Neural cell (in vitro differentiated cells): ENCODE measurements around the gene DARS1. TPM values are rescaled to one million over a fixed set of nuclear protein-coding genes. Genes with fewer than 3 reads are reported as not detected.

Experiments
- H2AFZ ChIP-seq: fragments of 200-600, 300-800 bp; sonication (generic), shearing (Covaris generic); 2 replicates; pipeline ENCODE4 v1.6.0; 2014; ENCODE audit warnings: low read depth, mild to moderate bottlenecking, antibody characterized with exemption, low read length, moderate library complexity
- H3F3A ChIP-seq: fragments of 200-600 bp; shearing (Covaris generic); 2 replicates; pipeline ENCODE4 v1.6.1; 2016; ENCODE audit warnings: mild to moderate bottlenecking, moderate library complexity, mixed read lengths, antibody characterized with exemption, low read length; ENCODE audit not compliant: insufficient read depth, poor library complexity, severe bottlenecking
- H3K27ac ChIP-seq: fragments of 200-600, 300-800 bp; sonication (generic), shearing (Covaris generic); 2 replicates; pipeline ENCODE4 v1.5.1; 2014; ENCODE audit warnings: mild to moderate bottlenecking, low read length, moderate library complexity
- H3K27me3 ChIP-seq: fragments of 300-800, 200-600 bp; sonication (generic), shearing (Covaris generic); 2 replicates; pipeline ENCODE4 v1.6.0; 2014; ENCODE audit warnings: mild to moderate bottlenecking, low read depth, low read length, moderate library complexity; ENCODE audit not compliant: insufficient read depth
- H3K36me3 ChIP-seq: fragments of 300-800, 200-600 bp; sonication (generic), shearing (Covaris generic); 2 replicates; pipeline ENCODE4 v1.5.1; 2014; ENCODE audit warnings: mild to moderate bottlenecking, antibody characterized with exemption, low read length, moderate library complexity; ENCODE audit not compliant: insufficient read depth
- H3K4me2 ChIP-seq: fragments of 300-800, 200-600 bp; sonication (generic), shearing (Covaris generic); 2 replicates; pipeline ENCODE4 v1.6.0; 2014; ENCODE audit warnings: mild to moderate bottlenecking, low read length
- H3K4me3 ChIP-seq: fragments of 300-800, 200-600 bp; sonication (generic), shearing (Covaris generic); 2 replicates; pipeline ENCODE4 v1.5.1; 2014; ENCODE audit warnings: mild to moderate bottlenecking, low read length, moderate library complexity
- H3K79me2 ChIP-seq: fragments of 200-600 bp; shearing (Covaris generic); replicated peaks from 2 replicates; pipeline ENCODE4 v1.6.0; 2014; ENCODE audit warnings: mild to moderate bottlenecking, low read length, moderate library complexity; ENCODE audit not compliant: insufficient read depth
- H3K9ac ChIP-seq: fragments of 300-800, 200-600 bp; sonication (generic), shearing (Covaris generic); 2 replicates; pipeline ENCODE4 v1.6.1; 2016; ENCODE audit warnings: mild to moderate bottlenecking, low read length, mixed read lengths
- H3K9me2 ChIP-seq: fragments of 200-600 bp; shearing (Covaris generic); 2 replicates; pipeline ENCODE4 v1.6.1; 2016; ENCODE audit warnings: mild to moderate bottlenecking, low read length, mixed read lengths; ENCODE audit not compliant: insufficient read depth
- H3K9me3 ChIP-seq: fragments of 200-600, 300-800 bp; sonication (generic), shearing (Covaris generic); 2 replicates; pipeline ENCODE4 v1.6.1; 2016; ENCODE audit warnings: mild to moderate bottlenecking, mixed run types, low read length, moderate library complexity, mixed read lengths
- H4K20me1 ChIP-seq: fragments of 200-600 bp; shearing (Covaris generic); 2 replicates; pipeline ENCODE4 v1.6.1; 2016; ENCODE audit warnings: mild to moderate bottlenecking, mixed run types; ENCODE audit not compliant: insufficient read depth
- EP300 ChIP-seq: fragments of 450-650 bp; conservative IDR thresholded peaks from 2 replicates; pipeline ENCODE4 v1.6.1; 2014; ENCODE audit warnings: antibody characterized with exemption, mild to moderate bottlenecking, moderate library complexity; ENCODE audit not compliant: poor library complexity, severe bottlenecking
- EZH2 ChIP-seq: fragments of 200-600, 300-800 bp; shearing (Covaris generic), sonication (generic); IDR thresholded peaks from 2 replicates; pipeline ENCODE4 v1.6.1; 2014; ENCODE audit warnings: antibody characterized with exemption, low read length, borderline replicate concordance, mild to moderate bottlenecking; ENCODE audit not compliant: insufficient read depth, poor library complexity, severe bottlenecking
- MXI1 ChIP-seq: fragments of 450-650 bp; conservative IDR thresholded peaks from 2 replicates; pipeline ENCODE4 v1.6.1; 2014; ENCODE audit warnings: antibody characterized with exemption, mild to moderate bottlenecking; ENCODE audit not compliant: poor library complexity, severe bottlenecking
- POLR2AphosphoS5 ChIP-seq: IDR thresholded peaks from 2 replicates; pipeline ENCODE4 v1.6.1; 2012
- RAD21 ChIP-seq: fragments of 450-650 bp; conservative IDR thresholded peaks from 2 replicates; pipeline ENCODE4 v1.6.1; 2014; ENCODE audit warnings: antibody characterized with exemption, mild to moderate bottlenecking, moderate library complexity
- SMC3 ChIP-seq: fragments of 450-650 bp; conservative IDR thresholded peaks from 2 replicates; pipeline ENCODE4 v1.6.1; 2014; ENCODE audit warnings: antibody characterized with exemption, mild to moderate bottlenecking, moderate library complexity; ENCODE audit not compliant: poor library complexity
- TAF1 ChIP-seq: IDR thresholded peaks from 2 replicates; pipeline ENCODE4 v1.6.1; 2012; ENCODE audit warnings: low read depth
- polyA plus RNA-seq: library from polyadenylated mRNA; depleted of rRNA; stranded (reverse); fragments of >200 nt; gene quantifications from 2 replicates; pipeline ENCODE4 v1.2.3, GENCODE V29; 2014
- TF ChIP-seq, protein P1 (sequence below): IDR thresholded peaks from 2 replicates; pipeline ENCODE4 v1.6.1; 2012; ENCODE audit warnings: borderline replicate concordance
- TF ChIP-seq, protein P2 (sequence below): fragments of 450-650 bp; IDR thresholded peaks from 2 replicates; pipeline ENCODE4 v1.5.1; 2014; ENCODE audit warnings: antibody characterized with exemption, mild to moderate bottlenecking, moderate library complexity; ENCODE audit not compliant: poor library complexity, severe bottlenecking

Gene DARS1
- polyA plus RNA-seq, 1 donor from 2014 or later, result 37.9 TPM

DNA sequence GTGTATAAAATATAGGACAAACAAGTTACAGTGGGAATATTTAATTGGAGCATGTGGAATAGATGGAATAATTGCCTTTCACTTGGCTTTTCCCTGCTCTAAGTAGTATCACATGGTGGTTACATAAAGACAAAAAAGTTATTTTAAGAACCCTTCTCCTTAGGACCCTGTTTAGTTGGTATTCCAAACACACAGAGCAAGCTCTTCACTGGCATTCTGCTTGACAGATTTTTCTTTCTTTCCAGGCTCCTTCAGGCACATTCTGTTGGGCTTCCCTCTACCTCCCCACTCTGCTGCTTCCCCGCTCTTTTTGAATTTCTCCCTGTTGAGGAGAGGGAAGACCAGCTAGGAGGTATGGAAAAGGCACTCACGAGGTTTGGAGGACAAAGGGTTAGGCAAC, 29.0 kb upstream of the DARS1 start:
- no peaks in the 10 kb centered on the region for H3K36me3 ChIP-seq
- H3K79me2 ChIP-seq, result no peaks in the 10 kb centered on the region
- H4K20me1 ChIP-seq, result no peaks in the 10 kb centered on the region
- no peaks in the 10 kb centered on the region for H3K9me3 ChIP-seq
- H3K4me3 ChIP-seq, result no peak overlapping the region
- H3K9ac ChIP-seq, result no peak overlapping the region
- no peak overlapping the region for H2AFZ ChIP-seq
- H3K4me2 ChIP-seq, result no peak overlapping the region
- H3K27me3 ChIP-seq, result no peaks in the 10 kb centered on the region
- TF ChIP-seq MXI1 (no peak), POLR2AphosphoS5 (no peak)
- TF ChIP-seq, protein P1, sequence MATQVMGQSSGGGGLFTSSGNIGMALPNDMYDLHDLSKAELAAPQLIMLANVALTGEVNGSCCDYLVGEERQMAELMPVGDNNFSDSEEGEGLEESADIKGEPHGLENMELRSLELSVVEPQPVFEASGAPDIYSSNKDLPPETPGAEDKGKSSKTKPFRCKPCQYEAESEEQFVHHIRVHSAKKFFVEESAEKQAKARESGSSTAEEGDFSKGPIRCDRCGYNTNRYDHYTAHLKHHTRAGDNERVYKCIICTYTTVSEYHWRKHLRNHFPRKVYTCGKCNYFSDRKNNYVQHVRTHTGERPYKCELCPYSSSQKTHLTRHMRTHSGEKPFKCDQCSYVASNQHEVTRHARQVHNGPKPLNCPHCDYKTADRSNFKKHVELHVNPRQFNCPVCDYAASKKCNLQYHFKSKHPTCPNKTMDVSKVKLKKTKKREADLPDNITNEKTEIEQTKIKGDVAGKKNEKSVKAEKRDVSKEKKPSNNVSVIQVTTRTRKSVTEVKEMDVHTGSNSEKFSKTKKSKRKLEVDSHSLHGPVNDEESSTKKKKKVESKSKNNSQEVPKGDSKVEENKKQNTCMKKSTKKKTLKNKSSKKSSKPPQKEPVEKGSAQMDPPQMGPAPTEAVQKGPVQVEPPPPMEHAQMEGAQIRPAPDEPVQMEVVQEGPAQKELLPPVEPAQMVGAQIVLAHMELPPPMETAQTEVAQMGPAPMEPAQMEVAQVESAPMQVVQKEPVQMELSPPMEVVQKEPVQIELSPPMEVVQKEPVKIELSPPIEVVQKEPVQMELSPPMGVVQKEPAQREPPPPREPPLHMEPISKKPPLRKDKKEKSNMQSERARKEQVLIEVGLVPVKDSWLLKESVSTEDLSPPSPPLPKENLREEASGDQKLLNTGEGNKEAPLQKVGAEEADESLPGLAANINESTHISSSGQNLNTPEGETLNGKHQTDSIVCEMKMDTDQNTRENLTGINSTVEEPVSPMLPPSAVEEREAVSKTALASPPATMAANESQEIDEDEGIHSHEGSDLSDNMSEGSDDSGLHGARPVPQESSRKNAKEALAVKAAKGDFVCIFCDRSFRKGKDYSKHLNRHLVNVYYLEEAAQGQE, result no peak
- TF ChIP-seq, protein P2, sequence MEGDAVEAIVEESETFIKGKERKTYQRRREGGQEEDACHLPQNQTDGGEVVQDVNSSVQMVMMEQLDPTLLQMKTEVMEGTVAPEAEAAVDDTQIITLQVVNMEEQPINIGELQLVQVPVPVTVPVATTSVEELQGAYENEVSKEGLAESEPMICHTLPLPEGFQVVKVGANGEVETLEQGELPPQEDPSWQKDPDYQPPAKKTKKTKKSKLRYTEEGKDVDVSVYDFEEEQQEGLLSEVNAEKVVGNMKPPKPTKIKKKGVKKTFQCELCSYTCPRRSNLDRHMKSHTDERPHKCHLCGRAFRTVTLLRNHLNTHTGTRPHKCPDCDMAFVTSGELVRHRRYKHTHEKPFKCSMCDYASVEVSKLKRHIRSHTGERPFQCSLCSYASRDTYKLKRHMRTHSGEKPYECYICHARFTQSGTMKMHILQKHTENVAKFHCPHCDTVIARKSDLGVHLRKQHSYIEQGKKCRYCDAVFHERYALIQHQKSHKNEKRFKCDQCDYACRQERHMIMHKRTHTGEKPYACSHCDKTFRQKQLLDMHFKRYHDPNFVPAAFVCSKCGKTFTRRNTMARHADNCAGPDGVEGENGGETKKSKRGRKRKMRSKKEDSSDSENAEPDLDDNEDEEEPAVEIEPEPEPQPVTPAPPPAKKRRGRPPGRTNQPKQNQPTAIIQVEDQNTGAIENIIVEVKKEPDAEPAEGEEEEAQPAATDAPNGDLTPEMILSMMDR, result no peak
- H3K9me2 ChIP-seq, result no peaks in the 10 kb centered on the region
- no peaks in the 10 kb centered on the region for H3F3A ChIP-seq
- no peak overlapping the region for H3K27ac ChIP-seq

GRCh38 chr2:136013955-136014354, 28.5 kb upstream of the DARS1 start:
- H3K4me3 ChIP-seq, result no peak overlapping the region
- no peaks in the 10 kb centered on the region for H3K9me2 ChIP-seq
- H4K20me1 ChIP-seq, result no peaks in the 10 kb centered on the region
- no peaks in the 10 kb centered on the region for H3K27me3 ChIP-seq
- H2AFZ ChIP-seq, result no peak overlapping the region
- no peaks in the 10 kb centered on the region for H3K9me3 ChIP-seq
- no peaks in the 10 kb centered on the region for H3F3A ChIP-seq
- no peaks in the 10 kb centered on the region for H3K79me2 ChIP-seq
- H3K9ac ChIP-seq, result no peak overlapping the region
- no peaks in the 10 kb centered on the region for H3K36me3 ChIP-seq
- no peak overlapping the region for H3K4me2 ChIP-seq
- no peak overlapping the region for H3K27ac ChIP-seq
- TF ChIP-seq POLR2AphosphoS5 (no peak), EP300 (no peak), EZH2 (no peak), SMC3 (no peak), MXI1 (no peak), RAD21 (no peak), TAF1 (no peak)
- TF ChIP-seq, protein P2, result no peak
- TF ChIP-seq, protein P1, result no peak
